Stimulated activated CD8-positive, alpha-beta memory T cell treated with anti-CD3 and anti-CD28 coated beads, Interleukin-2, amount 100 ng/mL, for 1 hour (primary cell): ENCODE data around the gene HHATL.

Experiments used
- DNase-seq, 2 donors: peaks; one replicate each; pipeline ENCODE4 v3.0.0-alpha.2; 2020; ENCODE audit warnings: low read depth in 2 of 2

HHATL gene

DNA sequence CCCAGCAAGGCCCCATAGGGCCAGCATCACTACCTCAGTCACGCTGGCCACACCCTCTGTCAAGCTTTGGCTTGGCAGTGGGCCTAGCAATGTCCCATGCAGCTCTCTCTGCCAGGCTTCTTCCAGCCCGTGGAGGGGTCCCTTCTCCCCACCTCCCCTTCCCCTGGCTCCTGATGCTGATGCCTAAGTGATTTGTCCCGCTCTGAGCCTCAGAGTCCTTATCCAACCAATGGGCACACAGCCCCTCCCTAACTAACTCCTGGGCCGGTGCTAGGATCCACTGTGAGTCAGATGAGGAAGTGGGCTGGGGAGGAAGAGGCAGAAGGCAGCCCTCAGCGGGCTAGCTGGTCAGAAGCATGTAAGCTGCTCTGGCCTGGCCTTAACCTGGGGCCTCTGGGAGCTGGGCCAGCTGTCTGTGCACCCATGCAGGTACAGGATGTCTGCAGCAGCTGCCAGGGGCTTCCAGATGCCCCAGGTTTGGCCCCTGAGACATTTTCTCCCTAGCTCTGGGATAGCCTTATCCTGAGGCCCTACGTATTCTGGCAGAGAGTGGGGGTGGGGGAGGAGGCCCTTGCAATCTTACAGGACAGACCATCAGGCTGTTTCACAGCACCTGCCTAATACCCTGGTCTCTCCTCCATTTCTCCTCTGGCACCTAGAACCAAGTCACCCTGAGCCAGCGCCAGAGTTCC lies 49.8 kb downstream of the HHATL start:
- no peak for DNase-seq

DNA sequence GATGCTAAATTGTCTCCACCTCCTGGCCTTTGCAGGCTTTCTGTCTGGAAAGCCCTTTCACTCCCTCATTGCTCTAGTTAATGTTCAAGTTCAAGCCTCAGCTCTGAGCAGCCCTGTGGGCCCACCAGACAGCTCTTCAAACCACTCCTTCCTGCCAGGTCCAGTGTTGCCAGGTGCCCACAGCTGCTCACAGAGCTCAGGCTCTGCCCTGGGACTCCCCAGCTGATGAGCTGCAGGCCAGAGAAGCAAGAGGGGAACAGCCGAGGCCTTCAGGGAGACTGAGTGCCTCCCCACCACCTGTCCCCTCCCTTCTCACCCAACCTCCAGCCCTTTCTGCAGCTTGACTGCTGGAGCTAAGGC lies 50.4 kb downstream of the HHATL start:
- DNase-seq = no peak

- no peak for DNase-seq
Observed at GRCh38 chr3:42651248-42652091, 51.1 kb downstream of the HHATL start.

DNA sequence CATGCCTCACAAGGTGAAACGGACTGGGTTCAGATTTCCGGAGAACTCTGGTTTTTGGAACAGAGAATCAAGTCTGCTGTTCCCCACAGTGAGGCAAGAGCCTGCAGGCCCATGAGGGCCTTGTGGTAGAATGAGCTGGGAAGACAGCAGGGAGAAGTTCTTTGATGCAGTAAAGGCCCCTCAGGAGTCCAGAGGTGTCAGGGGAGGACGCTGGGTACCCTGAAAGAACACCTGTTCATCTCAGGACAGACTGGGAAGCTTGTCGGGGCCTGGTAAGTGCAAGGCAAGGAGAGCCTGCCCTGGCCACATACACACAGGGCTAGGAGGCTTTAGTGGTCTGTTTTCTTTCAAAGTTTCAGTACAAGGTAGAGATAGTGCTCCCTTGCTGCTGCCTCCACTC lies 52.8 kb downstream of the HHATL start:
- no peak for DNase-seq

DNA sequence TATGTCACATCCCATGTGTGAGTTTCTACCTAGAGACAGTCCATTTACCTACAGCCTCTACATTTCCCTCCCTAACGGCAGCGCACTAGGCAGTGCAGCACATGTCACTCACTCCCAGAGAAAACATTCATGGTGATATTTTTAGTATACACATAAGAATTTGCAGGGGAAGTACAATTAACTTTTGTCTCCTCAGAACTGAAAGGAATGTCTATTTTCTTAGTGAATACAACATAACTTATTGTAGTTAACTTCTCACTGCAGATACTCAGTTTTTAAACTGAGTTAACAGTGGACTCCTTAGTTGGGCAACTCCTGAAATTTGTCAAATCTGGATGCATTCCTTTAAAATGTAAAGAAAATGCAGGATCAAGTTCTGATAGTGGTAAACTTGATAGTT lies 53.6 kb downstream of the HHATL start:
- no peak for DNase-seq

GRCh38 chr3:42647821-42648459 lies 54.7 kb downstream of the HHATL start:
- DNase-seq = no peak
